Measurements from ENCODE around the gene PTPRN2. TPM values are rescaled to one million over a fixed set of nuclear protein-coding genes. Genes with fewer than 3 reads are reported as not detected.

Gene PTPRN2
- total and polyA plus RNA-seq, 2 donors (not counting 3 experiments of a cell fraction or from before 2014, with no cell fraction given) = 0.62 to 0.88 TPM

- TF ChIP-seq GATA2 (IDR thresholded peaks at IDR 0.05; ENCODE audit: insufficient read depth, insufficient read length, low read depth, low read length) (no peak), JUN (IDR thresholded peaks at IDR 0.05; ENCODE audit: borderline replicate concordance, insufficient read depth, insufficient read length, low read depth) (no peak), MYC (IDR thresholded peaks at IDR 0.05; ENCODE audit: low read depth, low read length) (no peak), FOS (IDR thresholded peaks at IDR 0.05; ENCODE audit: borderline replicate concordance, insufficient read depth, low read length) (no peak), POLR2A (IDR thresholded peaks at IDR 0.05; ENCODE audit: low read depth, low read length) (no peak), EZH2 (IDR thresholded peaks at IDR 0.05; ENCODE audit: borderline replicate concordance, low read depth, low read length, severe bottlenecking) (no peak), POLR2AphosphoS5 (IDR thresholded peaks at IDR 0.05; ENCODE audit: insufficient read depth, low read depth, low read length) (no peak)
- TF ChIP-seq, protein P1, sequence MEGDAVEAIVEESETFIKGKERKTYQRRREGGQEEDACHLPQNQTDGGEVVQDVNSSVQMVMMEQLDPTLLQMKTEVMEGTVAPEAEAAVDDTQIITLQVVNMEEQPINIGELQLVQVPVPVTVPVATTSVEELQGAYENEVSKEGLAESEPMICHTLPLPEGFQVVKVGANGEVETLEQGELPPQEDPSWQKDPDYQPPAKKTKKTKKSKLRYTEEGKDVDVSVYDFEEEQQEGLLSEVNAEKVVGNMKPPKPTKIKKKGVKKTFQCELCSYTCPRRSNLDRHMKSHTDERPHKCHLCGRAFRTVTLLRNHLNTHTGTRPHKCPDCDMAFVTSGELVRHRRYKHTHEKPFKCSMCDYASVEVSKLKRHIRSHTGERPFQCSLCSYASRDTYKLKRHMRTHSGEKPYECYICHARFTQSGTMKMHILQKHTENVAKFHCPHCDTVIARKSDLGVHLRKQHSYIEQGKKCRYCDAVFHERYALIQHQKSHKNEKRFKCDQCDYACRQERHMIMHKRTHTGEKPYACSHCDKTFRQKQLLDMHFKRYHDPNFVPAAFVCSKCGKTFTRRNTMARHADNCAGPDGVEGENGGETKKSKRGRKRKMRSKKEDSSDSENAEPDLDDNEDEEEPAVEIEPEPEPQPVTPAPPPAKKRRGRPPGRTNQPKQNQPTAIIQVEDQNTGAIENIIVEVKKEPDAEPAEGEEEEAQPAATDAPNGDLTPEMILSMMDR (IDR thresholded peaks at IDR 0.05; ENCODE audit: extremely low read depth in 1 of 2, insufficient read depth in 1 of 2, low read depth in 1 of 2, low read length in 2 of 2) = no peak
- no peak for FAIRE-seq
- H3K9ac ChIP-seq (replicated peaks; ENCODE audit: extremely low read depth, insufficient read depth, low read length) = no peak overlapping the region
- H3K4me1 ChIP-seq (ENCODE audit: control insufficient read depth, extremely low read depth, insufficient read depth, low read length) = no peaks in the 10 kb centered on the region
- H3K4me2 ChIP-seq (ENCODE audit: insufficient read depth, low read length) = no peak overlapping the region
- no peak overlapping the region for H3K27ac ChIP-seq (ENCODE audit: insufficient read depth, low read depth, low read length)
- no peaks in the 10 kb centered on the region for H3K27me3 ChIP-seq (ENCODE audit: control insufficient read depth in 2 of 2, insufficient read depth in 2 of 2, low read length in 2 of 2)
- H3K9me1 ChIP-seq (replicated peaks; ENCODE audit: control insufficient read depth, extremely low read depth, insufficient read depth, low read length) = no peaks in the 10 kb centered on the region
- no peak for DNase-seq (ENCODE audit: low read depth, low spot score)
- dilution Hi-C loops (cut with MboI; ENCODE audit: extremely low pct_ligation_motif_present, low sequenced_read_pairs) = no loop called here
- intact Hi-C loops (cut with micrococcal nuclease) = no loop called here
- H2AFZ ChIP-seq (ENCODE audit: low read depth, low read length) = no peak overlapping the region
- ChIA-PET CTCF (no interaction called here), POLR2A (no interaction called here)
- no peaks in the 10 kb centered on the region for H3K36me3 ChIP-seq (ENCODE audit: control insufficient read depth in 2 of 2, extremely low read depth in 1 of 2, insufficient read depth in 2 of 2, low read length in 2 of 2)
- no peaks in the 10 kb centered on the region for H4K20me1 ChIP-seq (replicated peaks; ENCODE audit: control insufficient read depth, extremely low read depth, insufficient read depth, low read length)
- BruUV-seq (replicated peaks) = no TSS peak
- H3K79me2 ChIP-seq (ENCODE audit: control insufficient read depth, insufficient read depth, low read length) = no peaks in the 10 kb centered on the region
- H3K4me3 ChIP-seq (replicated peaks in 1 of 3; ENCODE audit: insufficient read depth in 1 of 3, low read depth in 1 of 3, low read length in 3 of 3) = no peak overlapping the region
- peaks cover 6% of the 10 kb centered on the region for H3K9me3 ChIP-seq (replicated peaks; ENCODE audit: control insufficient read depth, insufficient read depth, low read length)
Observed at GRCh38 chr7:158285383-158285770, 302.2 kb downstream of the PTPRN2 start.

Measured in endothelial cell of umbilical vein (primary cell).